ENCODE measurements around the gene ACOXL.

The ACOXL gene

GRCh38 chr2:111145103-111145760 is 412.9 kb downstream of the ACOXL start:
- Histone ChIP-seq H3K9me3 (ENCODE audit: control insufficient read depth in 1 of 2, low read length in 2 of 2) (no peaks in the 10 kb centered on the region), H3K36me3 (ENCODE audit: control insufficient read depth in 1 of 2, insufficient read depth in 2 of 2, low read length in 2 of 2) (peaks cover 0 to 4% of the 10 kb centered on the region in 2 donors), H3K9ac (ENCODE audit: low read depth in 1 of 2, low read length in 2 of 2) (no peak overlapping the region), H3K4me1 (ENCODE audit: control insufficient read depth in 1 of 2, insufficient read depth in 2 of 2, low read length in 2 of 2) (no peaks in the 10 kb centered on the region), H3K4me3 (ENCODE audit: low read depth in 1 of 2, low read length in 2 of 2) (no peak overlapping the region), H3K27me3 (ENCODE audit: control insufficient read depth in 1 of 2, insufficient read depth in 2 of 2, low read length in 2 of 2) (no peaks in the 10 kb centered on the region), H3K27ac (ENCODE audit: low read depth, low read length) (no peak overlapping the region)

- Histone ChIP-seq H3K4me1 (ENCODE audit: control insufficient read depth in 1 of 2, insufficient read depth in 2 of 2, low read length in 2 of 2) (no peaks in the 10 kb centered on the region), H3K27me3 (ENCODE audit: control insufficient read depth in 1 of 2, insufficient read depth in 2 of 2, low read length in 2 of 2) (no peaks in the 10 kb centered on the region), H3K4me3 (ENCODE audit: low read depth in 1 of 2, low read length in 2 of 2) (no peak overlapping the region), H3K9ac (ENCODE audit: low read depth in 1 of 2, low read length in 2 of 2) (no peak overlapping the region), H3K36me3 (ENCODE audit: control insufficient read depth in 1 of 2, insufficient read depth in 2 of 2, low read length in 2 of 2) (peaks cover 0 to 5% of the 10 kb centered on the region in 2 donors), H3K9me3 (ENCODE audit: control insufficient read depth in 1 of 2, low read length in 2 of 2) (no peaks in the 10 kb centered on the region), H3K27ac (ENCODE audit: low read depth, low read length) (no peak overlapping the region)
Observed at GRCh38 chr2:111145951-111146350, 413.6 kb downstream of the ACOXL start.

- Histone ChIP-seq H3K36me3 (ENCODE audit: control insufficient read depth in 1 of 2, insufficient read depth in 2 of 2, low read length in 2 of 2) (peaks cover 8 to 13% of the 10 kb centered on the region in 2 donors), H3K9me3 (ENCODE audit: control insufficient read depth in 1 of 2, low read length in 2 of 2) (no peaks in the 10 kb centered on the region), H3K4me1 (ENCODE audit: control insufficient read depth in 1 of 2, insufficient read depth in 2 of 2, low read length in 2 of 2) (no peaks in the 10 kb centered on the region), H3K4me3 (ENCODE audit: low read depth in 1 of 2, low read length in 2 of 2) (no peak overlapping the region), H3K9ac (ENCODE audit: low read depth in 1 of 2, low read length in 2 of 2) (no peak overlapping the region), H3K27me3 (ENCODE audit: control insufficient read depth in 1 of 2, insufficient read depth in 2 of 2, low read length in 2 of 2) (no peaks in the 10 kb centered on the region), H3K27ac (ENCODE audit: low read depth, low read length) (no peak overlapping the region)
Observed at GRCh38 chr2:111148225-111148873, 416.0 kb downstream of the ACOXL start.

GRCh38 chr2:111148925-111149324 is 416.6 kb downstream of the ACOXL start:
- no peaks in the 10 kb centered on the region for H3K9me3 ChIP-seq (ENCODE audit: control insufficient read depth in 1 of 2, low read length in 2 of 2)
- H3K4me3 ChIP-seq (ENCODE audit: low read depth in 1 of 2, low read length in 2 of 2): no peak overlapping the region
- no peaks in the 10 kb centered on the region for H3K4me1 ChIP-seq (ENCODE audit: control insufficient read depth in 1 of 2, insufficient read depth in 2 of 2, low read length in 2 of 2)
- H3K9ac ChIP-seq (ENCODE audit: low read depth in 1 of 2, low read length in 2 of 2): no peak overlapping the region
- no peaks in the 10 kb centered on the region for H3K27me3 ChIP-seq (ENCODE audit: control insufficient read depth in 1 of 2, insufficient read depth in 2 of 2, low read length in 2 of 2)
- H3K27ac ChIP-seq (ENCODE audit: low read depth, low read length): no peak overlapping the region
- H3K36me3 ChIP-seq (ENCODE audit: control insufficient read depth in 1 of 2, insufficient read depth in 2 of 2, low read length in 2 of 2): peaks cover 8 to 18% of the 10 kb centered on the region in 2 donors

- Histone ChIP-seq H3K4me3 (ENCODE audit: low read depth in 1 of 2, low read length in 2 of 2) (no peak overlapping the region), H3K27ac (ENCODE audit: low read depth, low read length) (no peak overlapping the region), H3K4me1 (ENCODE audit: control insufficient read depth in 1 of 2, insufficient read depth in 2 of 2, low read length in 2 of 2) (no peaks in the 10 kb centered on the region), H3K9ac (ENCODE audit: low read depth in 1 of 2, low read length in 2 of 2) (no peak overlapping the region), H3K9me3 (ENCODE audit: control insufficient read depth in 1 of 2, low read length in 2 of 2) (no peaks in the 10 kb centered on the region), H3K36me3 (ENCODE audit: control insufficient read depth in 1 of 2, insufficient read depth in 2 of 2, low read length in 2 of 2) (peaks cover 8 to 23% of the 10 kb centered on the region in 2 donors), H3K27me3 (ENCODE audit: control insufficient read depth in 1 of 2, insufficient read depth in 2 of 2, low read length in 2 of 2) (no peaks in the 10 kb centered on the region)
Observed at GRCh38 chr2:111149882-111150455, 417.6 kb downstream of the ACOXL start.

- H3K27me3 ChIP-seq (ENCODE audit: control insufficient read depth in 1 of 2, insufficient read depth in 2 of 2, low read length in 2 of 2): no peaks in the 10 kb centered on the region
- no peak overlapping the region for H3K4me3 ChIP-seq (ENCODE audit: low read depth in 1 of 2, low read length in 2 of 2)
- H3K9ac ChIP-seq (ENCODE audit: low read depth in 1 of 2, low read length in 2 of 2): no peak overlapping the region
- peaks cover 17 to 37% of the 10 kb centered on the region in 2 donors for H3K36me3 ChIP-seq (ENCODE audit: control insufficient read depth in 1 of 2, insufficient read depth in 2 of 2, low read length in 2 of 2)
- H3K9me3 ChIP-seq (ENCODE audit: control insufficient read depth in 1 of 2, low read length in 2 of 2): no peaks in the 10 kb centered on the region
- no peak overlapping the region for H3K27ac ChIP-seq (ENCODE audit: low read depth, low read length)
- H3K4me1 ChIP-seq (ENCODE audit: control insufficient read depth in 1 of 2, insufficient read depth in 2 of 2, low read length in 2 of 2): no peaks in the 10 kb centered on the region
Observed at GRCh38 chr2:111154758-111155157, 422.4 kb downstream of the ACOXL start.

GRCh38 chr2:111155610-111156009 is 423.2 kb downstream of the ACOXL start:
- Histone ChIP-seq H3K4me1 (ENCODE audit: control insufficient read depth in 1 of 2, insufficient read depth in 2 of 2, low read length in 2 of 2) (no peaks in the 10 kb centered on the region), H3K4me3 (ENCODE audit: low read depth in 1 of 2, low read length in 2 of 2) (no peak overlapping the region), H3K27me3 (ENCODE audit: control insufficient read depth in 1 of 2, insufficient read depth in 2 of 2, low read length in 2 of 2) (no peaks in the 10 kb centered on the region), H3K27ac (ENCODE audit: low read depth, low read length) (no peak overlapping the region), H3K9ac (ENCODE audit: low read depth in 1 of 2, low read length in 2 of 2) (no peak overlapping the region), H3K9me3 (ENCODE audit: control insufficient read depth in 1 of 2, low read length in 2 of 2) (no peaks in the 10 kb centered on the region), H3K36me3 (ENCODE audit: control insufficient read depth in 1 of 2, insufficient read depth in 2 of 2, low read length in 2 of 2) (peaks cover 17 to 37% of the 10 kb centered on the region in 2 donors)

- Histone ChIP-seq H3K27ac (ENCODE audit: low read depth, low read length) (no peak overlapping the region), H3K27me3 (ENCODE audit: control insufficient read depth in 1 of 2, insufficient read depth in 2 of 2, low read length in 2 of 2) (no peaks in the 10 kb centered on the region), H3K36me3 (ENCODE audit: control insufficient read depth in 1 of 2, insufficient read depth in 2 of 2, low read length in 2 of 2) (peaks cover 20 to 41% of the 10 kb centered on the region in 2 donors), H3K4me3 (ENCODE audit: low read depth in 1 of 2, low read length in 2 of 2) (no peak overlapping the region), H3K9me3 (ENCODE audit: control insufficient read depth in 1 of 2, low read length in 2 of 2) (no peaks in the 10 kb centered on the region), H3K9ac (ENCODE audit: low read depth in 1 of 2, low read length in 2 of 2) (no peak overlapping the region), H3K4me1 (ENCODE audit: control insufficient read depth in 1 of 2, insufficient read depth in 2 of 2, low read length in 2 of 2) (peaks cover 3 to 4% of the 10 kb centered on the region in 2 donors)
Observed at GRCh38 chr2:111156529-111156928, 424.2 kb downstream of the ACOXL start.

GRCh38 chr2:111157071-111157661 is 424.8 kb downstream of the ACOXL start:
- no peaks in the 10 kb centered on the region for H3K9me3 ChIP-seq (ENCODE audit: control insufficient read depth in 1 of 2, low read length in 2 of 2)
- no peak overlapping the region for H3K4me3 ChIP-seq (ENCODE audit: low read depth in 1 of 2, low read length in 2 of 2)
- peaks cover 7 to 9% of the 10 kb centered on the region in 2 donors for H3K4me1 ChIP-seq (ENCODE audit: control insufficient read depth in 1 of 2, insufficient read depth in 2 of 2, low read length in 2 of 2)
- no peak overlapping the region for H3K9ac ChIP-seq (ENCODE audit: low read depth in 1 of 2, low read length in 2 of 2)
- H3K27ac ChIP-seq (ENCODE audit: low read depth, low read length): no peak overlapping the region
- peaks cover 14 to 35% of the 10 kb centered on the region in 2 donors for H3K36me3 ChIP-seq (ENCODE audit: control insufficient read depth in 1 of 2, insufficient read depth in 2 of 2, low read length in 2 of 2)
- H3K27me3 ChIP-seq (ENCODE audit: control insufficient read depth in 1 of 2, insufficient read depth in 2 of 2, low read length in 2 of 2): no peaks in the 10 kb centered on the region

GRCh38 chr2:111157798-111158197 is 425.4 kb downstream of the ACOXL start:
- H3K27ac ChIP-seq (ENCODE audit: low read depth, low read length): no peak overlapping the region
- no peaks in the 10 kb centered on the region for H3K27me3 ChIP-seq (ENCODE audit: control insufficient read depth in 1 of 2, insufficient read depth in 2 of 2, low read length in 2 of 2)
- no peak overlapping the region for H3K9ac ChIP-seq (ENCODE audit: low read depth in 1 of 2, low read length in 2 of 2)
- peaks cover 13% of the 10 kb centered on the region in 2 donors for H3K4me1 ChIP-seq (ENCODE audit: control insufficient read depth in 1 of 2, insufficient read depth in 2 of 2, low read length in 2 of 2)
- no peaks in the 10 kb centered on the region for H3K9me3 ChIP-seq (ENCODE audit: control insufficient read depth in 1 of 2, low read length in 2 of 2)
- peaks cover 13 to 32% of the 10 kb centered on the region in 2 donors for H3K36me3 ChIP-seq (ENCODE audit: control insufficient read depth in 1 of 2, insufficient read depth in 2 of 2, low read length in 2 of 2)
- no peak overlapping the region for H3K4me3 ChIP-seq (ENCODE audit: low read depth in 1 of 2, low read length in 2 of 2)

Measured in duodenal mucosa (tissue), 2 donors.